GM12892 (cell line): ENCODE measurements around the gene ABCC1.

ENCODE experiments used
- POLR2A ChIP-seq: IDR thresholded peaks from 2 replicates; pipeline ENCODE4 v1.6.1; 2011; ENCODE audit warnings: low read depth, low read length, control low read depth
- POLR2AphosphoS5 ChIP-seq: IDR thresholded peaks from 2 replicates; pipeline ENCODE4 v1.6.1; 2011; ENCODE audit warnings: low read depth, low read length, control low read depth

- TF ChIP-seq POLR2A: no peak
- TF ChIP-seq POLR2AphosphoS5: no peak
Measured at GRCh38 chr16:16008666-16009065, 59.2 kb downstream of the ABCC1 start.
